ENCODE data around the gene ADGRD2.

The ADGRD2 gene

DNA sequence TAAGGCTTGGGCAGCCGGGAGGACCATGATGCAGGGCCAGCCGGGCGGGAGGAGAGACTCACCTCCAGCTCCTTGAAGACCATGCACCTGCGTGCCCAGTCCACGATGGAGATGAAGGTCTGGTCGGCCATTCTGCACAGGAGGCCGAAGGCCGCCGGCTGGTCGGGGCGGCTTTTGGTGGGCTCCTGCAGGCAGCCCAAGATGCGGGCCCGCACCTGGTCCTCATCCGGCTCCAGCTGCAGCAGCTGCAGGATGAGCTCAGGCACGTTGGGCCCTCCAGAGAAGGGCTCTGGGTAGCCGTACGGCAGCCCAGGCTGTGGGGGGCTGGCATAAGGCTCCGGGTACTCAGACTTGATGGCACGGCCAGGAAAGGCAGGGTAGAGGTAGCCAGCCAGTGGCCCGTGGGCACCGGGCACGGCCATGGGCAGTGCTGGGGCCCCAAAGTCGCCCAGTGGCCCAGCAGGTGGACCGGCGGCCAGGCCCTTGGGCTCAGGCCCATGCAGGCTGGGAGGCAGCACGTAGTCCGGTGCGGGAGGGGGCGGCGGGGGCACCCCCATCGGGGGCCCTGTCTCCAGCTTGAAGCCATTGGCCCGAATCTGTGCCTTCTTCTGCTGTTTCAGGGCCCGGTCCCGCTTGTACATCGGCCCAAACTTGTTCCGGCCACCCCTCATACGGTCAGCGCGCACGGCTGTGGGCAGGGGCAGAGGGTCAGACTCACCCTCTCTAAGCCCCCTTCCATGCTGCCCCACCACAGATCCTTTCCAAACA lies 50.0 kb downstream of the ADGRD2 start:
- DNase-seq = no peak

DNA sequence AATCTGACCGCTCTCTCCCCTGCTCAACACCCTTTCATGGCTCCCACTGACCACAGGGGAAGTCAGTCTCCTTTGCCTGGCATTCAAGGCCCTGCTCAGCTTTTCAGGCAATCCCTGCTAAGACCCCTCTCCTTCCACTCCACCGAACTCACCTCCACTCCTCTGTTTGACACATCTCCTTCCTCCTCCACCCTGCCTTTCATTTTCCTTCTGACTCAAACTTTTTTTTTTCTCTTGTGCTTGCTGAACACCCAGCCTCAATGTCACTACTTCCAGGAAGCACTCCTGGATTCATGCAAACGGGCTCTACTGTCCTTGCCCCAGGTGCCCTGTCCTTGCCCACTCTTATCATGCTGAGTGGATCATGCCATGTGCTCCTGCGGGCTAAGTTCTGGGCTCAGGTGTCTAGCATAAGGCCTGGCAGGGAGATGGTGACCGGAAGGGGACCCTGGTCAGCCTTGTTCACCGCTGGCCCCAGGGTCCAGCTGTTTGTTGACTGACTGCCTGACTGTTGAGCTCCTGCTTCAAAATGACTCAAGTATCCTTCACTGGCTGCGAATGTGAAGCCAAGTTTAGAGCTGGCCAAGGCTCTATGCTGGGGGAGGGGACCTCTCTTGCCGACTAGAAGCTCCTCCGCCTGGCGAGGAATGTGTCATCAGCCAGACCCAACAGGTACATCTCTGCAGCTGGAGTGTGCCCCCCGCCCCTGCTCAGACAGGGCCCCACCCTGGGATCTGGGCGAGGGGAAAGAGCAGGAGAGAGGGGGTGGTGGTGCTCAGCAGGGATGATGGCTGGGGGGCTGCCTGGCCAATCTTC lies 50.8 kb downstream of the ADGRD2 start:
- no peak for DNase-seq

DNA sequence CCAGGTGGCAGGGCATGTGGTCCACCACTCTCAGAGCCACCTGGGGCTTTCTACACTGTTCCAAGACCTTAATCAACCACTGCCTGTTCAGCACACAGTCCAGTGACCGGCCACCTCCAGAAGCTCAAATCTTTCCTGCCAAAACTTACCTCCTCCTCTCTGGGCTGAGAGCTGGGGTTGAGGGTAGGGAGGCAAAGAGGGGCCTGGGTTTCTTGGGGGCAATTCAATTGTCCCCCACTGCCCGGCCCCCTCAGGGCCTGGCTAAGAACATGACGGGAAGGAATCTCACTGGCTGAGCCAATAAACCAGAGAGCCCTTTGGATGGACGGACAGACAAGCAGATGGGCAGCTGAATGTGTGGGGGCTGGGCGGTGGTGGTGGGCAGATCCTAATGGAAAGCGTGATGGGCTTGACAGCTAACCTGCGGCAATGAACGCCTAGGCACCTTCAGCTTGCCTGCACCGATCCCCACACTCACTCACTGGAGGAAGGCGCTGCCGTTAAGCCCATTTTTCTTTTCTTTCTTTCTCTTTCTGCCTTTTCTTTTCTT lies 51.6 kb downstream of the ADGRD2 start:
- no peak for DNase-seq

DNA sequence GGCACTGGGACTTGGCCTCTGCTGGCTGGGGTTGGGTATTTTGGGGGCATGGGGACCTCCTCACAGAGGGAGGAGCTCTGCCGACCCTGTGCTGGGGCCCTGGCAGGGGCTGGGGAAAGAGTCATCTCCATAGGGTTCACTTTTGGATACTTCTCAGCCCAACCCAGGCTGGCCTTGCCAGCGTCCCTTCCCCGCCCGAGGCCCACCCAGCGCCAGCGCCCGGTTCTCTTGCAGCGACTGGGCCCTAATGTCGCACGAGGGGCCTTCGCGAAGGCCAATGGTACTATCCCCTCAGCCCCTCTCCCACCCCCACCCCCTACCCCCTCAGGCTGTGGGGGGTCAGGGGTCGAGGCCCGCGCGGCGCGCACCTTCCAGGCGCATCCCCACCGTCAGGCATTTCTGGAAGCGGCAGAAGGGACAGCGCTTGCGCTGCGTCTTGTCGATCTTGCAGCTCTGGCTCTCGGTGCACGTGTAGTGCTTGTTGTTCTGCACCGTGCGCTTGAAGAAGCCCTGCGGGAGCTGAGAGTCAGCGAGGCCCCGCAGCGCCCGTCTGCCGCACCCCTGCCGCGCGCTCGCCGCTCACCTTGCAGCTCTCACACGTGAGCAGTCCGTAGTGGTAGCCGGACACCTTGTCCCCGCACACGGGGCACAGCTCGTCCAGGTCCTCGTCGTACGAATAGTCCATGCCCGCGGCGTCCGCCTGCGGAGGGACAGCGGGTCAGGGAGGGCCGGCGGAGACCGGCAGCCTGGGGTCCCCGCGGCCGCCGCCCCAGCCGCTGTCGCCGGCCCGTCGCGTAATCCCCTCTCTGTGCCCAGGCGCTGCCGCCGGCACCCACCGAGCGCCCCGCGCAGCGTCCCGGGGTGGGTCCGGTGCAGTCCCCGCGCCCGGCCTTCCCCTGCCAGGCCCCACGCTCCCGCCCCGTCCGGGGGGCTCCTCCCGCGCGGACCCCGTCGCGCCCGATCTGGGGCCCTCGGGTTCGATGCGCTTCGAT lies 52.8 kb downstream of the ADGRD2 start:
- no peak for DNase-seq

DNA sequence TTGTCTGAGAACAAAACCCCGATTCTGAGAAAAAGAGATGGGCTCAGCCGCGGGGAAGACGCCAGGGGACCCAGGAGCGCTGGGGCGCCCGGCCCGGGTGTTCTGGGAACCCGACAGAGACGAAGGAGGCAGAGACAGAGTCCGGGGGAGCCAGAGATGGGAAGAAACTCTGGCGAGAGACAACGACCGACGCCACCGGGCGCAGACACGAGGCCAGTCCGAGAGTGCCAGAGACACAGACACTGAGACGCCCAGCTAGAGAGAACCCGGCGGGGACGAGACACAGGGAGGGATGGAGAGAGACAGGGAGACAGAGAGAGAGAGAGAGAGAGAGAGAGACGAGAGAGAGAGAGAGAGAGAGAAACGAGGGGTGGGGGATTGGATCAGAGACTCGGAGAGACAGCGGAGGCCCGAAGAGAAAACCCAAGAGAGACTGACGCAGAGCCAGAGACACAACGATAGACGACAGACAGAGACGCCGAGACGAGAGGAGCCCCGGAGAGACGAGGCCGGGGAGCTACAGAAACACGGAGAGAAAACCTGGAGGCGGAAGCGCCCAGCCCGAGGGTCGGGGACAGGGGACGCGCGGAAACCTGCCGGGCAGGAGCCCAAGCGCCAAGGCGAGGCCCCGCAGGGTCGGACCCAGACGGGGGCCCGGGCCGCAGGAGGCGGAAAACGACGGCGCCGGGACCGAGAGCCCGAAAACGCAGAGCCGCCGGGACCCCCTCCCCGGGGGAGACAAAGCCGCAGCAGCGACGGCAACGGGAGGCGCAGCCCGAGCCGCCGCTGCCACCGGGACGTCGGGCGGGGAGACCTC lies 53.7 kb downstream of the ADGRD2 start:
- no peak for DNase-seq

DNA sequence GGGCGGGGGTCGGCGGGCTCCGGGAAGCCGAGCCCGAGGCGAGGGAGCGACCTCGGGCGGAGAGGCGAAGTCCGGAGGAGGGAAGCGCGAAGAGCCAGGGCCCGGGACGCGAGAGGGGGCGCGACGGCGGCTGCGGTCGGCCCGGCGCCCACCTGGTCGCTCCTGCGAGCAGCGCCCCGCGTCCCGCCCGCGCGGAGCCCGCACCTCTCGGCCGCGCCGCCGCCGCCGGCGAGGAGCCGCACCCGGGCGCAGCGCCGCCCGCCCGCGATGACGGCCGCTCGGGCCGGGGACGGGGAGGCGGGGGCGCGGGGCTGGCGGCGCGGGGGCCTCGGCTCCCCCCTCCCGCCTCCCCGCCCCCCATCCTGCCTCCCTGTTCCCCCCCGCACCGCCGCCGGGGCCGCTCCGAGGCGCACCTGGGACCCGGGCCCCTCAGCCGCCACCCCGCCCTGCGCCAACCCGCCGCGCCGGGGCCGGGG lies 54.3 kb downstream of the ADGRD2 start:
- DNase-seq = no peak

GRCh38 chr9:124505006-124505900 lies 55.0 kb downstream of the ADGRD2 start:
- DNase-seq = no peak

DNA sequence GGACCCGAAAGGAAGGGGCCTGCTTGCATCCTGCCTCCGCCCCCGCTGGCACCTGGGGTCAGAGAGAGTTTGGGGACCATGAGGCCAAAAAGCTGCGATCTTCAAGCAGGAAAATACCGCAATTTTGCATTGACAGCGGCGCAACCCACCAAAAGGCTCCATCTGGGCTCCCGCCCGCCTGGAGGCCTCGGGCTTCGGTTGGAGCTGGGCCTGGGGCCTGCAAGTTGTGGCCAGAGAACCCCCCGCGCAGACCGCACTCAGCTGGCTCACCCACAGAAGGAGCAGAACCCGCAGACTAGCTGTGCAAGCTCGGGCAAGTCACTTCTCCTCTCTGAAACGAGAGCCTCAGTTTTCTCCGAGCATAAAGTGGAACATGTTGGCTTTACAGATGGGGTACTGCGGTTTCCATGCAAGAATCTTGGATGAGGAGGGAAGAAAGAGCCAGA lies 55.7 kb downstream of the ADGRD2 start:
- no peak for DNase-seq

DNA sequence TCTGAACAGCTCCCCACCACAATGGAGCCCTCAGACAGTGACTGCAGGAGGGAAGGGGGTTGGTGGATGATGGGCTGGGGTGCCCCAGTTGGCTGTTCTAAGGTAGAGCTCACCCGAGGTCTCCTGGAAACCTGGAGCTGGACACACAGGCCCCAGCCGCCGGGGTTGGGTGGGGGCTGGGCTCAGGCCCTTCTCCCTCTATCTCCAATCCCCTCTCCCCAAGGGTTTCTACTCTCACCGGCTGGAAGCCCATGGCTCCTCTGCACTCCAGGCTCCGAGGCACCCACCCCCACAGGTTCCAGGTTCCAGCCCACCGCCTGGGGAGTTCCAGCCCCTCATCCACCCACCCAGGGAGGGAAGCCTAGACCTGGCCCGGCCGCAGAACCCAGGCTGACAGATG lies 56.2 kb downstream of the ADGRD2 start:
- DNase-seq = no peak

- DNase-seq = no peak
These were observed 57.0 kb downstream of the ADGRD2 start, which contains the start of gene NR5A1 for GRCh38 chr9:124506931-124507879. NR5A1 (minus strand) TSS chr9:124507399; CDS start chr9:124503395, 4,004 bp downstream.

DNA sequence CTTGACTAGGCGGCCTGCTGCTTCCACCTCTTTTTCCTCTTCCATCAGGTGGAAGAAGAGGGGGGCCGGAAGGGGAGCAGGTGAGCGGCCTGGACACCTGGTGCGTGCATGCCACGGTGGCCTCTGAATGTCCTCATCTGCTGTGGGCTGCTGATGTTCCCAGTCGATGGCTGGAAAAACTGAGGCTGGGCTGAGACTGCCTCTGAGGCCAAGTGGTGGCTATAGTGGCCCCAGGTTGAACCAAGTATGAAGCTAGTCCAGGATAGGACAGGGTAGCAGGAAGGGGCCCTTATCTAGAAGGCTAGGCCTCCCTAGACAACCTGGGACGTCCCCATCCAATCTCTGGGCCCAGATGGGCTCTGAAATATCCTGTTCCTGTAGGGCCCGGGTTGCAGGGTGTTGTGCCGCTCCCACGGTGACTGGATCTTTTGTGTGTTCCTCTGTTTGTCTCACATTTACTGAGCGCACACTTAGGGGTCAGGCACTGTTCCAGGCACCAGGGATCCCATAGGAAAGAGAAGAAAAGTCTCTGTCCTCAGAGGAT lies 57.7 kb downstream of the ADGRD2 start:
- no peak for DNase-seq

- no peak for DNase-seq
These were observed 60.6 kb downstream of the ADGRD2 start for GRCh38 chr9:124510650-124511425.

- no peak for DNase-seq
These were observed 61.2 kb downstream of the ADGRD2 start for GRCh38 chr9:124511426-124511840.

- no peak for DNase-seq
These were observed 61.9 kb downstream of the ADGRD2 start for GRCh38 chr9:124511891-124512805.

DNA sequence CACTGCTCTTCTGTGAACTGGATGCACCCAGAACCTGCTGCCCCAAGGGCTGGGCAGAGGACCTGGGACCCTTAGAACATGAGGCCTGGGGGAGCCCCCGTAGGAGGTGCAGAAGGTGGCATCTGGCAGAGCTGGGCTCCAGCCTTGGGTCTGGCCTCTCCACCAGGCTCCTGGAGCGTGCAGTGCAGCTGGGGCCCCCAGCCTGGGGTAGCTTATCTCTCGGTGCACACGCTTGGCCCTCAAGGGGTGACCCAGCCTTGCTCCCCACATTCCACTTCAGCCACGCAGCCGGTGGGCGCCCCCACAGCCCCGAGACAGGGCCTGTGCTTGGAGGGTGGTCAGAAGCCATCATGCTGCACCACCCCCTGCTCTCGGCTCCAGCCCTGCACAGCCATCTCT lies 62.6 kb downstream of the ADGRD2 start:
- no peak for DNase-seq

GRCh38 chr9:124513376-124513994 lies 63.2 kb downstream of the ADGRD2 start:
- no peak for DNase-seq
